CD4-positive, alpha-beta memory T cell (primary cell): ENCODE data around the gene CDC42BPB. TPM values are rescaled to one million over a fixed set of nuclear protein-coding genes. Genes with fewer than 3 reads are reported as not detected.

ENCODE experiments used
- CTCF ChIA-PET: fragments of 350-600 bp; sonication (Branson Sonifier 250); formaldehyde crosslinking; loops from one replicate; lab custom pipeline; 2021; ENCODE audit warnings: inconsistent platforms; ENCODE audit not compliant: partially characterized antibody; lab: Charles Lee
- POLR2A ChIA-PET: fragments of 350-600 bp; sonication (Branson Sonifier 250); formaldehyde crosslinking; loops from one replicate; lab custom pipeline; 2021; ENCODE audit not compliant: partially characterized antibody; lab: Charles Lee
- DNase-seq, 5 donors: peaks; one replicate each; pipeline versions ENCODE4 v3.0.0 to v3.0.0-alpha.2; 2020 to 2022; ENCODE audit warnings: mixed read lengths in 1 of 5
- H3K27ac ChIP-seq: one replicate; pipeline ENCODE4 v1.7.0; 2013; ENCODE audit warnings: low read depth, low read length
- H3K27me3 ChIP-seq: 2 replicates; pipeline ENCODE4 v1.7.0; 2013; ENCODE audit warnings: mild to moderate bottlenecking, low read length, moderate library complexity; ENCODE audit not compliant: insufficient read depth
- H3K36me3 ChIP-seq: 2 replicates; pipeline ENCODE4 v1.7.0; 2013; ENCODE audit warnings: mild to moderate bottlenecking, low read length, moderate library complexity; ENCODE audit not compliant: insufficient read depth
- H3K4me1 ChIP-seq: 2 replicates; pipeline ENCODE4 v1.7.0; 2013; ENCODE audit warnings: mild to moderate bottlenecking, low read length, moderate library complexity; ENCODE audit not compliant: insufficient read depth
- H3K4me3 ChIP-seq, 2 donors: one replicate each; pipeline ENCODE4 v1.7.0; 2013; ENCODE audit warnings: low read length in 2 of 2, mild to moderate bottlenecking in 1 of 2
- H3K9me3 ChIP-seq, 2 donors: one replicate each; pipeline ENCODE4 v1.7.0; 2013; ENCODE audit warnings: low read length in 2 of 2, control low read depth in 1 of 2; ENCODE audit not compliant: control insufficient read depth in 1 of 2
- H3K27ac Mint-ChIP-seq, 7 donors: one replicate each; pipeline ENCODE4 v1.8.0; 2020 to 2021; ENCODE audit warnings: mixed read lengths in 7 of 7, mild to moderate bottlenecking in 6 of 7, inconsistent platforms in 3 of 7, moderate library complexity in 3 of 7
- H3K27me3 Mint-ChIP-seq, 2 donors: one replicate each; pipeline ENCODE4 v1.8.0; 2020 to 2021; ENCODE audit warnings: mixed read lengths in 2 of 2
- H3K36me3 Mint-ChIP-seq, 2 donors: one replicate each; pipeline ENCODE4 v1.8.0; 2020 to 2021; ENCODE audit warnings: mixed read lengths in 2 of 2, inconsistent platforms in 1 of 2, mild to moderate bottlenecking in 1 of 2
- H3K4me1 Mint-ChIP-seq, 4 donors: one replicate each; pipeline ENCODE4 v1.8.0; 2020 to 2021; ENCODE audit warnings: mixed read lengths in 4 of 4, mild to moderate bottlenecking in 1 of 4
- H3K4me3 Mint-ChIP-seq, 8 donors: one replicate each; pipeline ENCODE4 v1.8.0; 2020 to 2021; ENCODE audit warnings: mixed read lengths in 8 of 8, mild to moderate bottlenecking in 7 of 8, moderate library complexity in 6 of 8, inconsistent platforms in 3 of 8
- H3K9me3 Mint-ChIP-seq, 8 donors: one replicate each; pipeline ENCODE4 v1.8.0; 2020 to 2021; ENCODE audit warnings: mixed read lengths in 8 of 8, mild to moderate bottlenecking in 5 of 8, inconsistent platforms in 3 of 8, moderate library complexity in 1 of 8
- intact Hi-C: fragments of 100-400 bp; cut with micrococcal nuclease; formaldehyde crosslinking; loops from one replicate; pipeline ENCODE4 v1.15.1; 2023
- polyA plus RNA-seq, 2 donors: library from polyadenylated mRNA; unstranded; fragments of 300-500 nt; fragmentation: Illumina TruSeq; gene quantifications; one replicate each; pipeline ENCODE4 v1.2.3, GENCODE V29; 2021
- total RNA-seq, 2 experiments: library from RNA; stranded (reverse); gene quantifications; one replicate each; pipeline ENCODE4 v1.2.3, GENCODE V29; 2021

Gene CDC42BPB
- total and polyA plus RNA-seq, 4 experiments from 2014 or later: 0.02 to 8.4 (median 4.1) TPM

GRCh38 chr14:103086771-103087342 is 29.5 kb upstream of the CDC42BPB start:
- peak overlapping the region in 1 of 8 donors; percentile 31 for H3K4me3 Mint-ChIP-seq
- intact Hi-C loops: no loop called here
- Histone ChIP-seq H3K27ac (no peak overlapping the region), H3K4me1 (peaks cover 9% of the 10 kb centered on the region), H3K4me3 (no peak overlapping the region), H3K27me3 (peaks cover 6% of the 10 kb centered on the region), H3K36me3 (no peaks in the 10 kb centered on the region), H3K9me3 (no peaks in the 10 kb centered on the region)
- H3K36me3 Mint-ChIP-seq: no peaks in the 10 kb centered on the region
- H3K27ac Mint-ChIP-seq: no peak overlapping the region
- no peak for DNase-seq
- peaks cover 0 to 4% (median 1%) of the 10 kb centered on the region in 4 donors for H3K4me1 Mint-ChIP-seq
- H3K27me3 Mint-ChIP-seq: peaks cover 9 to 13% of the 10 kb centered on the region in 2 donors
- H3K9me3 Mint-ChIP-seq: no peaks in the 10 kb centered on the region
- ChIA-PET POLR2A (no interaction called here), CTCF (interaction anchor here (0.6 to 1.1 kb wide), 3 partner anchors 18 to 395 kb away, joined by 3 to 4 read pairs (median 3); no protein-coding TSS in a partner anchor)

- ChIA-PET POLR2A (no interaction called here), CTCF (no interaction called here)
- intact Hi-C loops: no loop called here
- Histone ChIP-seq H3K36me3 (no peaks in the 10 kb centered on the region), H3K4me3 (no peak overlapping the region), H3K27me3 (peaks cover 6% of the 10 kb centered on the region), H3K4me1 (no peaks in the 10 kb centered on the region), H3K27ac (no peak overlapping the region), H3K9me3 (no peaks in the 10 kb centered on the region)
- Mint-ChIP-seq H3K9me3 (no peaks in the 10 kb centered on the region), H3K4me3 (peak overlapping the region in 1 of 8 donors; percentile 14), H3K27ac (no peak overlapping the region), H3K27me3 (peaks cover 9 to 13% of the 10 kb centered on the region in 2 donors), H3K36me3 (no peaks in the 10 kb centered on the region), H3K4me1 (peaks cover 0 to 2% (median under 1%) of the 10 kb centered on the region in 4 donors)
- no peak for DNase-seq
Measured at GRCh38 chr14:103085106-103086091, 28.1 kb upstream of the CDC42BPB start.

- H3K27me3 Mint-ChIP-seq: peaks cover 9 to 13% of the 10 kb centered on the region in 2 donors
- ChIA-PET POLR2A (no interaction called here), CTCF (interaction anchor here (0.6 to 0.7 kb wide), 2 partner anchors 20 to 21 kb away, joined by 3 read pairs; no protein-coding TSS in a partner anchor)
- H3K9me3 ChIP-seq: no peaks in the 10 kb centered on the region
- no peak within 1 kb of the TSS for H3K4me3 Mint-ChIP-seq
- no peaks in the 10 kb centered on the region for H3K36me3 ChIP-seq
- H3K27ac ChIP-seq: no peak within 1 kb of the TSS
- H3K36me3 Mint-ChIP-seq: no peaks in the 10 kb centered on the region
- no peak for DNase-seq
- H3K4me1 Mint-ChIP-seq: peaks cover 0 to 2% (median under 1%) of the 10 kb centered on the region in 4 donors
- no peaks in the 10 kb centered on the region for H3K4me1 ChIP-seq
- no peak within 1 kb of the TSS for H3K4me3 ChIP-seq
- intact Hi-C loops: no loop called here
- no peak within 1 kb of the TSS for H3K27ac Mint-ChIP-seq
- H3K9me3 Mint-ChIP-seq: no peaks in the 10 kb centered on the region
- H3K27me3 ChIP-seq: peaks cover 6% of the 10 kb centered on the region
Measured at GRCh38 chr14:103084021-103084919, 26.9 kb upstream of the CDC42BPB start, which contains the start of gene LBHD2. LBHD2 (plus strand) TSS chr14:103084210; CDS start chr14:103086013, 1,803 bp downstream.

- no peaks in the 10 kb centered on the region for H3K9me3 ChIP-seq
- peaks cover 0 to 2% (median under 1%) of the 10 kb centered on the region in 4 donors for H3K4me1 Mint-ChIP-seq
- no peaks in the 10 kb centered on the region for H3K9me3 Mint-ChIP-seq
- no peak for DNase-seq
- H3K4me3 Mint-ChIP-seq: no peak overlapping the region
- H3K27ac Mint-ChIP-seq: no peak overlapping the region
- H3K4me3 ChIP-seq: no peak overlapping the region
- peaks cover 6% of the 10 kb centered on the region for H3K27me3 ChIP-seq
- no peaks in the 10 kb centered on the region for H3K36me3 ChIP-seq
- peaks cover 5% of the 10 kb centered on the region for H3K4me1 ChIP-seq
- no peaks in the 10 kb centered on the region for H3K36me3 Mint-ChIP-seq
- peaks cover 9 to 10% of the 10 kb centered on the region in 2 donors for H3K27me3 Mint-ChIP-seq
- intact Hi-C loops: no loop called here
- ChIA-PET CTCF (no interaction called here), POLR2A (no interaction called here)
- no peak overlapping the region for H3K27ac ChIP-seq
Measured at GRCh38 chr14:103081951-103082350, 24.6 kb upstream of the CDC42BPB start.

- Histone ChIP-seq H3K4me1 (peaks cover 13% of the 10 kb centered on the region), H3K27me3 (no peaks in the 10 kb centered on the region), H3K27ac (no peak overlapping the region), H3K4me3 (no peak overlapping the region), H3K9me3 (no peaks in the 10 kb centered on the region), H3K36me3 (no peaks in the 10 kb centered on the region)
- Mint-ChIP-seq H3K36me3 (no peaks in the 10 kb centered on the region), H3K4me3 (no peak overlapping the region), H3K27me3 (peaks cover 0 to 2% of the 10 kb centered on the region in 2 donors), H3K4me1 (peaks cover 0 to 5% (median 0%) of the 10 kb centered on the region in 4 donors), H3K27ac (no peak overlapping the region), H3K9me3 (no peaks in the 10 kb centered on the region)
- ChIA-PET POLR2A (no interaction called here), CTCF (interaction anchor here (0.7 to 1.9 kb wide), 8 partner anchors 12 to 838 kb away, joined by 3 to 9 read pairs (median 3); no protein-coding TSS in a partner anchor)
- intact Hi-C loops: loop anchor here (1.0 kb wide), 1 partner anchor 12 kb away; no protein-coding TSS in a partner anchor
- DNase-seq: no peak
Measured at GRCh38 chr14:103078860-103079587, 21.7 kb upstream of the CDC42BPB start.

- POLR2A ChIA-PET: no interaction called here
- no peaks in the 10 kb centered on the region for H3K27me3 ChIP-seq
Measured at GRCh38 chr14:103078420-103078749, 21.0 kb upstream of the CDC42BPB start.

More at GRCh38 chr14:103078420-103078749, 21.0 kb upstream of the CDC42BPB start:
- peak overlapping the region in 1 of 7 donors; percentile 51 for H3K27ac Mint-ChIP-seq
- no peaks in the 10 kb centered on the region for H3K9me3 Mint-ChIP-seq
- intact Hi-C loops: loop anchor here (1.0 kb wide), 1 partner anchor 13 kb away; no protein-coding TSS in a partner anchor
- CTCF ChIA-PET: interaction anchor here (0.7 to 1.9 kb wide), 5 partner anchors 27 to 838 kb away, joined by 3 to 9 read pairs (median 3); no protein-coding TSS in a partner anchor
- Histone ChIP-seq H3K9me3 (no peaks in the 10 kb centered on the region), H3K4me1 (peaks cover 13% of the 10 kb centered on the region), H3K4me3 (no peak overlapping the region), H3K27ac (no peak overlapping the region), H3K36me3 (no peaks in the 10 kb centered on the region)
- DNase-seq: peak; percentile 70 to 84 (median 80)
- no peaks in the 10 kb centered on the region for H3K36me3 Mint-ChIP-seq
- peak overlapping the region in 2 of 8 donors; percentile 12 to 37 for H3K4me3 Mint-ChIP-seq
- H3K4me1 Mint-ChIP-seq: peaks cover 0 to 5% (median 0%) of the 10 kb centered on the region in 4 donors
- peaks cover 0 to 2% of the 10 kb centered on the region in 2 donors for H3K27me3 Mint-ChIP-seq
